GM12878 (cell line): ENCODE results near the gene ZBTB18. TPM values are rescaled to one million over a fixed set of nuclear protein-coding genes. Genes with fewer than 3 reads are reported as not detected.

Source experiments
- ATAC-seq: fragments of 200-7000 bp; cut with Tn5 transposase; 3 replicates; pipeline ENCODE4 v1.9.1; 2020; ENCODE audit warnings: mild to moderate bottlenecking, moderate library complexity
- BruUV-seq: library from RNA; stranded (reverse); fragments of 400-500 nt; replicated peaks from 2 replicates; lab custom pipeline; 2021; lab: Mats Ljungman, UMichigan
- CTCF ChIA-PET: fragments of 300-600 bp; sonication (Branson Sonifier 250); formaldehyde crosslinking; extraction: SDS; loops from one replicate; lab custom pipeline; 2021; ENCODE audit warnings: inconsistent platforms; lab: Yijun Ruan, JAX
- POLR2A ChIA-PET: fragments of 350-600 bp; formaldehyde crosslinking; extraction: SDS; loops from one replicate; lab custom pipeline; 2021; ENCODE audit warnings: inconsistent platforms; lab: Charles Lee
- RAD21 ChIA-PET: fragments of 300-600 bp; sonication (Branson Sonifier 250); formaldehyde crosslinking; loops from one replicate; lab custom pipeline; 2023; ENCODE audit warnings: antibody characterized with exemption; ENCODE audit not compliant: unreplicated experiment; lab: Charles Lee
- SMC1A ChIA-PET: fragments of 300-600 bp; sonication (Branson Sonifier 250); formaldehyde crosslinking; loops from one replicate; lab custom pipeline; 2023; ENCODE audit not compliant: unreplicated experiment, uncharacterized antibody; lab: Charles Lee
- DNase-seq: peaks from one replicate; pipeline ENCODE4 v3.0.0-alpha.2; 2011; ENCODE audit warnings: low read depth, low spot score
- FAIRE-seq: peaks from 3 replicates; lab custom pipeline; 2011; peaks lifted over from hg19 to GRCh38; lab: Jason Lieb, UNC
- H2AFZ ChIP-seq: 2 replicates; pipeline ENCODE4 v1.6.0; 2011; ENCODE audit warnings: low read depth, low read length, control low read depth; ENCODE audit not compliant: control insufficient read depth
- H3K27ac ChIP-seq: 2 replicates; pipeline ENCODE4 v1.5.1; 2011; ENCODE audit warnings: control low read depth; ENCODE audit not compliant: control insufficient read depth, insufficient read depth
- H3K27me3 ChIP-seq, 2 experiments: replicated peaks in 1 of 2; 2 replicates each; pipeline versions ENCODE4 v1.6.0 to v1.6.1; 2011; ENCODE audit warnings: low read length in 1 of 2; ENCODE audit not compliant: control insufficient read depth in 2 of 2, insufficient read depth in 2 of 2
- H3K36me3 ChIP-seq, 2 experiments: 2 replicates each; pipeline ENCODE4 v1.5.1; 2011; ENCODE audit warnings: low read length in 1 of 2; ENCODE audit not compliant: control insufficient read depth in 2 of 2, insufficient read depth in 2 of 2
- H3K4me1 ChIP-seq: 2 replicates; pipeline ENCODE4 v1.6.1; 2011; ENCODE audit warnings: mild to moderate bottlenecking, low read length, moderate library complexity, mixed read lengths; ENCODE audit not compliant: control insufficient read depth, insufficient read depth
- H3K4me2 ChIP-seq: 2 replicates; pipeline ENCODE4 v1.6.0; 2011; ENCODE audit warnings: control low read depth; ENCODE audit not compliant: control insufficient read depth, insufficient read depth
- H3K4me3 ChIP-seq: fragments of 200-600 bp; sonication (generic); 2 replicates; pipeline ENCODE4 v1.5.1; 2016
- H3K79me2 ChIP-seq: 2 replicates; pipeline ENCODE4 v1.6.0; 2011; ENCODE audit warnings: low read length; ENCODE audit not compliant: control insufficient read depth, insufficient read depth
- H3K9ac ChIP-seq: 2 replicates; pipeline ENCODE4 v1.8.0; 2011; ENCODE audit warnings: low read length, control low read depth, mixed read lengths; ENCODE audit not compliant: control insufficient read depth, insufficient read depth
- H3K9me3 ChIP-seq: replicated peaks from 3 replicates; pipeline ENCODE4 v1.5.1; 2011; ENCODE audit warnings: mild to moderate bottlenecking, low read length; ENCODE audit not compliant: control insufficient read depth, insufficient read depth
- H4K20me1 ChIP-seq: 2 replicates; pipeline ENCODE4 v1.6.0; 2011; ENCODE audit not compliant: control insufficient read depth, insufficient read depth
- BCL3 ChIP-seq: IDR thresholded peaks from 2 replicates; pipeline ENCODE4 v1.6.1; 2011; ENCODE audit warnings: borderline replicate concordance, low read depth, mild to moderate bottlenecking, moderate library complexity, low read length; ENCODE audit not compliant: insufficient read depth, poor library complexity, severe bottlenecking
- MAX ChIP-seq: IDR thresholded peaks from 2 replicates; pipeline ENCODE4 v1.6.1; 2012; ENCODE audit warnings: low read depth, low read length, improper control_type of control experiment
- SMAD1 ChIP-seq: fragments of 450-650 bp; IDR thresholded peaks from 2 replicates; pipeline ENCODE4 v1.6.1; 2018; ENCODE audit warnings: mild to moderate bottlenecking, low read depth; ENCODE audit not compliant: partially characterized antibody
- SPI1 ChIP-seq: IDR thresholded peaks from 2 replicates; pipeline ENCODE4 v1.6.1; 2011; ENCODE audit warnings: low read depth, mild to moderate bottlenecking, low read length, moderate library complexity, borderline replicate concordance; ENCODE audit not compliant: insufficient read depth
- WGBS: methylation state at CpG from one replicate; pipeline ENCODE4 v1.1.6; 2016; ENCODE audit warnings: low lambda C conversion rate; ENCODE audit not compliant: insufficient replicate concordance, insufficient coverage; ENCODE audit errors: missing lambda C conversion rate; 5-methylcytosine and 5-hydroxymethylcytosine counted together
- in situ Hi-C: fragments of 300-500 bp; cut with MboI; formaldehyde crosslinking; loops from 9 replicates; pipeline ENCODE4 v1.14.3; 2018; ENCODE audit warnings: mixed read lengths
- intact Hi-C: fragments of 100-400 bp; cut with micrococcal nuclease; formaldehyde crosslinking; loops from one replicate; pipeline ENCODE4 v1.14.2; 2022; ENCODE audit not compliant: unreplicated experiment
- polyA plus RNA-seq, 11 experiments: library from polyadenylated mRNA; depleted of rRNA in 4 of 11; unstranded in 6 of 11; stranded (reverse) in 5 of 11; fragments of >200 nt; fragmentation: Nextera tagmentation in 4 of 11; fragmentation: Illumina TruSeq in 1 of 11; extraction: Ambion mirVana in 4 of 11; extraction: Trizol in 1 of 11; gene quantifications; 1 replicate in 1 of 11; 2 replicates in 10 of 11; pipeline versions ENCODE4 v1.2.1 to v1.2.3, GENCODE V29; 2011 to 2016; ENCODE audit warnings: inconsistent platforms in 2 of 11, missing spikeins in 2 of 11, low read depth in 1 of 11
- total RNA-seq, 4 experiments: library from RNA; depleted of rRNA in 3 of 4; stranded (reverse); fragments of >200 nt in 3 of 4; fragmentation: Illumina TruSeq in 1 of 4; extraction: Trizol in 1 of 4; gene quantifications; 2 replicates each; pipeline versions ENCODE4 v1.2.1 to v1.2.3, GENCODE V29; 2013 to 2021
- TF ChIP-seq, protein P1 (sequence below): IDR thresholded peaks from 2 replicates; pipeline ENCODE4 v1.6.1; 2011; ENCODE audit warnings: mild to moderate bottlenecking, low read depth, low read length, moderate library complexity; ENCODE audit not compliant: insufficient replicate concordance

The ZBTB18 gene
- total and polyA plus RNA-seq, 10 of the 15 experiments (the other 5 are each of a cell fraction or from before 2014, with no cell fraction given) = 0.27 to 8.6 (median 6.1) TPM

GRCh38 chr1:244054924-244055263 is 3.8 kb downstream of the ZBTB18 start:
- in situ Hi-C loops (no loop called here), intact Hi-C loops (loop anchor here (5.0 kb wide), 1 partner anchor 242 kb away; no protein-coding TSS in a partner anchor)
- Histone ChIP-seq H3K9ac (no peak overlapping the region), H2AFZ (no peak overlapping the region), H3K27me3 (no peaks in the 10 kb centered on the region), H3K36me3 (peaks cover 0 to 4% of the 10 kb centered on the region in 2 experiments; a peak in 2 of 4 replicates), H4K20me1 (no peaks in the 10 kb centered on the region)
- 98% methylated on average over 27 of the region's 27 CpGs for WGBS
- ATAC-seq = no peak
- FAIRE-seq = no peak
- no peak for DNase-seq
- peak; percentile 67 for TF ChIP-seq BCL3
- TF ChIP-seq, protein P1, sequence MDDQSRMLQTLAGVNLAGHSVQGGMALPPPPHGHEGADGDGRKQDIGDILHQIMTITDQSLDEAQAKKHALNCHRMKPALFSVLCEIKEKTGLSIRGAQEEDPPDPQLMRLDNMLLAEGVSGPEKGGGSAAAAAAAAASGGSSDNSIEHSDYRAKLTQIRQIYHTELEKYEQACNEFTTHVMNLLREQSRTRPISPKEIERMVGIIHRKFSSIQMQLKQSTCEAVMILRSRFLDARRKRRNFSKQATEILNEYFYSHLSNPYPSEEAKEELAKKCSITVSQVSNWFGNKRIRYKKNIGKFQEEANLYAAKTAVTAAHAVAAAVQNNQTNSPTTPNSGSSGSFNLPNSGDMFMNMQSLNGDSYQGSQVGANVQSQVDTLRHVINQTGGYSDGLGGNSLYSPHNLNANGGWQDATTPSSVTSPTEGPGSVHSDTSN = peak; percentile 7
- no peak for TF ChIP-seq SMAD1
- no peak for TF ChIP-seq SPI1
- TF ChIP-seq MAX = no peak
- TF ChIP-seq, all 136 proteins: peak for 2
- H3K79me2 ChIP-seq = peaks cover 27% of the 10 kb centered on the region
- H3K9me3 ChIP-seq = no peaks in the 10 kb centered on the region
- ChIA-PET SMC1A (no interaction called here), RAD21 (no interaction called here), CTCF (interaction anchor here (0.8 to 1.3 kb wide), 2 partner anchors 11 to 730 kb away, joined by 3 read pairs; no protein-coding TSS in a partner anchor), POLR2A (interaction anchor here (0.6 kb wide), 1 partner anchor 263 kb away, joined by 4 read pairs; no protein-coding TSS in a partner anchor)
- H3K27ac ChIP-seq = no peak overlapping the region
- H3K4me3 ChIP-seq = no peak overlapping the region
- no peak overlapping the region for H3K4me2 ChIP-seq
- no TSS peak for BruUV-seq
- H3K4me1 ChIP-seq = peaks cover 15% of the 10 kb centered on the region
